Measurements from ENCODE around the gene UNC5C. TPM values are rescaled to one million over a fixed set of nuclear protein-coding genes. Genes with fewer than 3 reads are reported as not detected.

The UNC5C gene
- total and polyA plus RNA-seq, 2 donors from 2014 or later, result 0.84 to 3.1 TPM

DNA sequence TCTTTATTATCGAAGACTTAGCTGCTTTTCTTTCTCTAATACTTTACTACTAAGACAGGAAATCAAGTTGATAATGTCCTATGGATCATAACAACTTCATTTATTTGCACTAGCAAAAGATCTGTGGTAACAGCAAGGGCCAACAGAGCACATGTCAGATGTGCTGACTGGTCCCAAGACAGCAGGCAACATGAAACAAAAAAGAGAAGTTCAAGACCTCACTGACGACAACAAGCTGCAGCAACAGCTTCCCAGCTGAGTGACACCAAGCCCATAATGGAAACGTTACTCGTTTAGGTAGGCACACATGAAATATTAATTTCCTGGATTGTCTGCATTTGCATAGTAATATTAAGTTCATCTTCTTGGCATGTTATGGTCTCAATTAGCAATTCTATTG is 126.9 kb downstream of the UNC5C start:
- no peaks in the 10 kb centered on the region for H3K9me3 ChIP-seq (ENCODE audit: control insufficient read depth in 2 of 3, insufficient read depth in 1 of 3, low read length in 3 of 3)
- FAIRE-seq (no peak), DNase-seq (no peak)
- no peak overlapping the region for H3K9ac ChIP-seq (ENCODE audit: low read length in 3 of 3)
- no peaks in the 10 kb centered on the region for H3K36me3 ChIP-seq (ENCODE audit: control insufficient read depth in 2 of 3, insufficient read depth in 3 of 3, low read length in 3 of 3)
- no peak overlapping the region for H3K4me3 ChIP-seq (ENCODE audit: low read length in 3 of 3)
- intact Hi-C loops (cut with DNase I), result no loop called here
- no peaks in the 10 kb centered on the region for H3K4me1 ChIP-seq (ENCODE audit: control insufficient read depth in 2 of 3, insufficient read depth in 2 of 3, low read depth in 1 of 3, low read length in 3 of 3)
- no peaks in the 10 kb centered on the region for H3K27me3 ChIP-seq (ENCODE audit: control insufficient read depth, insufficient read depth, low read length)
- no peak overlapping the region for H3K27ac ChIP-seq (ENCODE audit: low read depth in 2 of 2, low read length in 2 of 2)
- TF ChIP-seq CTCF (IDR thresholded peaks at IDR 0.05; ENCODE audit: borderline replicate concordance, extremely low read depth, insufficient read depth), result no peak

- no peak overlapping the region for H3K27ac ChIP-seq (ENCODE audit: low read depth in 2 of 2, low read length in 2 of 2)
- H3K9me3 ChIP-seq (ENCODE audit: control insufficient read depth in 2 of 3, insufficient read depth in 1 of 3, low read length in 3 of 3), result no peaks in the 10 kb centered on the region
- H3K4me3 ChIP-seq (ENCODE audit: low read length in 3 of 3), result no peak overlapping the region
- H3K36me3 ChIP-seq (ENCODE audit: control insufficient read depth in 2 of 3, insufficient read depth in 3 of 3, low read length in 3 of 3), result no peaks in the 10 kb centered on the region
- H3K4me1 ChIP-seq (ENCODE audit: control insufficient read depth in 2 of 3, insufficient read depth in 2 of 3, low read depth in 1 of 3, low read length in 3 of 3), result no peaks in the 10 kb centered on the region
- DNase-seq, result no peak
- no peak for FAIRE-seq
- no peaks in the 10 kb centered on the region for H3K27me3 ChIP-seq (ENCODE audit: control insufficient read depth, insufficient read depth, low read length)
- H3K9ac ChIP-seq (ENCODE audit: low read length in 3 of 3), result no peak overlapping the region
- no peak for TF ChIP-seq CTCF (IDR thresholded peaks at IDR 0.05; ENCODE audit: borderline replicate concordance, extremely low read depth, insufficient read depth)
- intact Hi-C loops (cut with DNase I), result no loop called here
Measured at GRCh38 chr4:95417531-95417930, 131.2 kb downstream of the UNC5C start.

- intact Hi-C loops (cut with DNase I), result no loop called here
- DNase-seq (no peak), FAIRE-seq (no peak)
- H3K27ac ChIP-seq (ENCODE audit: low read depth in 2 of 2, low read length in 2 of 2), result no peak overlapping the region
- no peak overlapping the region for H3K9ac ChIP-seq (ENCODE audit: low read length in 3 of 3)
- H3K9me3 ChIP-seq (ENCODE audit: control insufficient read depth in 2 of 3, insufficient read depth in 1 of 3, low read length in 3 of 3), result no peaks in the 10 kb centered on the region
- no peaks in the 10 kb centered on the region for H3K36me3 ChIP-seq (ENCODE audit: control insufficient read depth in 2 of 3, insufficient read depth in 3 of 3, low read length in 3 of 3)
- H3K4me3 ChIP-seq (ENCODE audit: low read length in 3 of 3), result no peak overlapping the region
- no peaks in the 10 kb centered on the region for H3K27me3 ChIP-seq (ENCODE audit: control insufficient read depth, insufficient read depth, low read length)
- peaks cover 0 to 4% (median 0%) of the 10 kb centered on the region in 3 donors for H3K4me1 ChIP-seq (ENCODE audit: control insufficient read depth in 2 of 3, insufficient read depth in 2 of 3, low read depth in 1 of 3, low read length in 3 of 3)
- TF ChIP-seq CTCF (IDR thresholded peaks at IDR 0.05; ENCODE audit: borderline replicate concordance, extremely low read depth, insufficient read depth), result no peak
Measured at GRCh38 chr4:95415346-95415771, 133.4 kb downstream of the UNC5C start.
